ENCODE measurements around the gene ASB10. TPM values are rescaled to one million over a fixed set of nuclear protein-coding genes. Genes with fewer than 3 reads are reported as not detected.
A peak's percentile ranks its signal among the peaks of the same experiment; 100 is the strongest.

The ASB10 gene
- total and polyA plus RNA-seq, 2 of the 13 experiments (the other 11 are each of a cell fraction or from before 2014, with no cell fraction given): not detected

DNA sequence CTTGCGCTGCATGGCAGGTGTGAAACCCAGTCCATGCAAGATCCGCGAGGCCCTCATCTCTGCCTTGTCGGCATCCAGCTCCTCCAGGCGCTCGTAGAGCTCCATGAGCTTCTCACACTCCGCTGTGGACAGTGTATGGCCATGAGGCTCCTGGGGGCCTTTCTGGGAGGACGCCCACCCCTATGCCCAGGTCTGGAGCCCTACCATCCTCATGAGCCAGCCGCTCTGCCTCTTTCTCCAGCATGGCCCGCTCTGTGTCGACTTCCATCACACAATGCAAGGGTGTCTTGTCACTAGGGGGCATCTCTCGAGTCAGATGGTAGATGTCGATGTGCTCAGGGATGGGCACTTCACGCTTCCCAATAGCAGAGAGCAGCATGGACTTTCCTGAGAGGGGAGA, 36.7 kb upstream of the ASB10 start:
- no peak overlapping the region for H3K9ac ChIP-seq (ENCODE audit: insufficient read depth, low read depth, low read length)
- peak; percentile 63; the same call in 1 of the 2 replicates for TF ChIP-seq ZBTB38 (CRISPR knock-in tag; IDR thresholded peaks at IDR 0.05)
- TF ChIP-seq, protein P1, sequence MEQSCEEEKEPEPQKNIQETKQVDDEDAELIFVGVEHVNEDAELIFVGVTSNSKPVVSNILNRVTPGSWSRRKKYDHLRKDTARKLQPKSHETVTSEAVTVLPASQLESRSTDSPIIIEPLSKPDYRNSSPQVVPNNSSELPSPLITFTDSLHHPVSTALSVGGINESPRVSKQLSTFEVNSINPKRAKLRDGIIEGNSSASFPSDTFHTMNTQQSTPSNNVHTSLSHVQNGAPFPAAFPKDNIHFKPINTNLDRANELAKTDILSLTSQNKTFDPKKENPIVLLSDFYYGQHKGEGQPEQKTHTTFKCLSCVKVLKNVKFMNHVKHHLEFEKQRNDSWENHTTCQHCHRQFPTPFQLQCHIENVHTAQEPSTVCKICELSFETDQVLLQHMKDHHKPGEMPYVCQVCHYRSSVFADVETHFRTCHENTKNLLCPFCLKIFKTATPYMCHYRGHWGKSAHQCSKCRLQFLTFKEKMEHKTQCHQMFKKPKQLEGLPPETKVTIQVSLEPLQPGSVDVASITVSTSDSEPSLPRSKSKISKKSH (CRISPR knock-in tag; IDR thresholded peaks at IDR 0.05; ENCODE audit: borderline replicate concordance): no peak
- ATAC-seq (no peak), FAIRE-seq (no peak), DNase-seq (ENCODE audit: low spot score) (no peak)
- intact Hi-C loops (cut with micrococcal nuclease; ENCODE audit: unreplicated experiment) (no loop called here), in situ Hi-C loops (cut with HindIII; ENCODE audit: extremely low pct_ligation_motif_present, low pct_unique_long_range_greater_than_20kb) (no loop called here)
- WGBS (ENCODE audit: low lambda C conversion rate): 98% methylated on average over 9 of the region's 14 CpGs
- H3K27me3 ChIP-seq (ENCODE audit: control insufficient read depth in 1 of 2, insufficient read depth in 2 of 2, low read length in 2 of 2): no peaks in the 10 kb centered on the region
- CTCF ChIA-PET (ENCODE audit: low intra/inter-chr PET ratio, low total read pairs): no interaction called here
- peaks cover 23% of the 10 kb centered on the region for H3K4me1 ChIP-seq (ENCODE audit: insufficient read depth, low read length)
- no peak overlapping the region for H3K4me2 ChIP-seq (ENCODE audit: low read depth, low read length)
- no TSS peak for BruUV-seq (replicated peaks)
- no peak overlapping the region for H2AFZ ChIP-seq (ENCODE audit: low read length)
- H3K4me3 ChIP-seq (replicated peaks in 1 of 3; ENCODE audit: insufficient read depth in 1 of 3, low read depth in 2 of 3, low read length in 3 of 3): no peak overlapping the region
- H3K79me2 ChIP-seq (ENCODE audit: insufficient read depth, low read length): peaks cover 16% of the 10 kb centered on the region
- POLR2A ChIA-PET: no interaction called here
- H3K9me3 ChIP-seq (ENCODE audit: low read length): no peaks in the 10 kb centered on the region
- H4K20me1 ChIP-seq (ENCODE audit: insufficient read depth, low read length): no peaks in the 10 kb centered on the region
- H3K27ac ChIP-seq (ENCODE audit: extremely low read length, insufficient read depth, low read length): no peak overlapping the region
- peaks cover 23 to 52% of the 10 kb centered on the region in 2 experiments; a peak in 4 of 5 replicates for H3K36me3 ChIP-seq (replicated peaks in 1 of 2; ENCODE audit: control insufficient read depth in 1 of 2, insufficient read depth in 2 of 2, low read length in 2 of 2)

DNA sequence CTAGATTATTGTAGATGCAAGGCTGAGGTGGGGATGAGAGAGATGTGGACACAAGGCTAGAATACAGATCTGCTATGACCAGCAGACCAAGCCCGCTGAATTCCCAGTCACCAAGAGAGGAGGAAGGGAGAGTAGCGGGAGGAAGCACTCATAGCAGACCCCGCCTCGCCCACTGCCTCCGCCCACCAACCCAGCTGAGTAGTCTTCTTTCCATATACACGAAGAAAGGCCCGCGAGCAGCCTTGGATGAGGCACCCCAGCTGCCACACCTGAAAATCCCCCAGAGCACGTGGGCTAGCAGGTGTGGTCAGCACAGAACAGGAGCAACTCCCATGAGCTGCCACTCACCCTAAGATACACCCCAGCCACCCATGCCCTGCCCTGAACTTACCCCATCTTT, 31.1 kb upstream of the ASB10 start:
- in situ Hi-C loops (cut with HindIII; ENCODE audit: extremely low pct_ligation_motif_present, low pct_unique_long_range_greater_than_20kb): no loop called here
- WGBS (ENCODE audit: low lambda C conversion rate): 92% methylated on average over 7 of the region's 9 CpGs
- DNase-seq (ENCODE audit: low spot score) (no peak), ATAC-seq (no peak), FAIRE-seq (no peak)
- H3K79me2 ChIP-seq (ENCODE audit: insufficient read depth, low read length): no peaks in the 10 kb centered on the region
- no peaks in the 10 kb centered on the region for H3K9me3 ChIP-seq (ENCODE audit: low read length)
- no peaks in the 10 kb centered on the region for H4K20me1 ChIP-seq (ENCODE audit: insufficient read depth, low read length)
- no TSS peak for BruUV-seq (replicated peaks)
- intact Hi-C loops (cut with micrococcal nuclease; ENCODE audit: unreplicated experiment): no loop called here
- H2AFZ ChIP-seq (ENCODE audit: low read length): no peak overlapping the region
- no peak overlapping the region for H3K4me3 ChIP-seq (replicated peaks in 1 of 3; ENCODE audit: insufficient read depth in 1 of 3, low read depth in 2 of 3, low read length in 3 of 3)
- no peaks in the 10 kb centered on the region for H3K27me3 ChIP-seq (ENCODE audit: control insufficient read depth in 1 of 2, insufficient read depth in 2 of 2, low read length in 2 of 2)
- H3K4me1 ChIP-seq (ENCODE audit: insufficient read depth, low read length): no peaks in the 10 kb centered on the region
- H3K36me3 ChIP-seq (replicated peaks in 1 of 2; ENCODE audit: control insufficient read depth in 1 of 2, insufficient read depth in 2 of 2, low read length in 2 of 2): peaks cover 34 to 82% of the 10 kb centered on the region in 2 experiments; a peak in 4 of 5 replicates
- H3K9ac ChIP-seq (ENCODE audit: insufficient read depth, low read depth, low read length): no peak overlapping the region
- CTCF ChIA-PET (ENCODE audit: low intra/inter-chr PET ratio, low total read pairs): no interaction called here
- no peak overlapping the region for H3K4me2 ChIP-seq (ENCODE audit: low read depth, low read length)
- H3K27ac ChIP-seq (ENCODE audit: extremely low read length, insufficient read depth, low read length): no peak overlapping the region
- POLR2A ChIA-PET: no interaction called here
- TF ChIP-seq ZFYVE20 (CRISPR knock-in tag; IDR thresholded peaks at IDR 0.05; ENCODE audit: borderline replicate concordance, low read depth) (no peak), SKI (IDR thresholded peaks at IDR 0.05; ENCODE audit: partially characterized antibody) (no peak), ZNF350 (CRISPR knock-in tag; IDR thresholded peaks at IDR 0.05; ENCODE audit: borderline replicate concordance, low read depth) (no peak), XRCC5 (optimal IDR thresholded peaks at IDR 0.05; ENCODE audit: low read length) (no peak), GATA4 (IDR thresholded peaks at IDR 0.05; ENCODE audit: borderline replicate concordance, low read depth) (no peak), ZIK1 (CRISPR knock-in tag; IDR thresholded peaks at IDR 0.05; ENCODE audit: borderline replicate concordance, low read depth) (no peak), ZNF10 (CRISPR knock-in tag; IDR thresholded peaks at IDR 0.05; ENCODE audit: borderline replicate concordance, low read depth) (no peak), MAFK (conservative IDR thresholded peaks at IDR 0.05 in 1 of 2, IDR thresholded peaks at IDR 0.05 in 1 of 2; ENCODE audit: low read length in 2 of 2) (no peak)
- TF ChIP-seq, protein P2, sequence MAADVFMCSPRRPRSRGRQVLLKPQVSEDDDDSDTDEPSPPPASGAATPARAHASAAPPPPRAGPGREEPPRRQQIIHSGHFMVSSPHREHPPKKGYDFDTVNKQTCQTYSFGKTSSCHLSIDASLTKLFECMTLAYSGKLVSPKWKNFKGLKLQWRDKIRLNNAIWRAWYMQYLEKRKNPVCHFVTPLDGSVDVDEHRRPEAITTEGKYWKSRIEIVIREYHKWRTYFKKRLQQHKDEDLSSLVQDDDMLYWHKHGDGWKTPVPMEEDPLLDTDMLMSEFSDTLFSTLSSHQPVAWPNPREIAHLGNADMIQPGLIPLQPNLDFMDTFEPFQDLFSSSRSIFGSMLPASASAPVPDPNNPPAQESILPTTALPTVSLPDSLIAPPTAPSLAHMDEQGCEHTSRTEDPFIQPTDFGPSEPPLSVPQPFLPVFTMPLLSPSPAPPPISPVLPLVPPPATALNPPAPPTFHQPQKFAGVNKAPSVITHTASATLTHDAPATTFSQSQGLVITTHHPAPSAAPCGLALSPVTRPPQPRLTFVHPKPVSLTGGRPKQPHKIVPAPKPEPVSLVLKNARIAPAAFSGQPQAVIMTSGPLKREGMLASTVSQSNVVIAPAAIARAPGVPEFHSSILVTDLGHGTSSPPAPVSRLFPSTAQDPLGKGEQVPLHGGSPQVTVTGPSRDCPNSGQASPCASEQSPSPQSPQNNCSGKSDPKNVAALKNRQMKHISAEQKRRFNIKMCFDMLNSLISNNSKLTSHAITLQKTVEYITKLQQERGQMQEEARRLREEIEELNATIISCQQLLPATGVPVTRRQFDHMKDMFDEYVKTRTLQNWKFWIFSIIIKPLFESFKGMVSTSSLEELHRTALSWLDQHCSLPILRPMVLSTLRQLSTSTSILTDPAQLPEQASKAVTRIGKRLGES (CRISPR knock-in tag; IDR thresholded peaks at IDR 0.05; ENCODE audit: borderline replicate concordance): no peak
- TF ChIP-seq, protein P3, sequence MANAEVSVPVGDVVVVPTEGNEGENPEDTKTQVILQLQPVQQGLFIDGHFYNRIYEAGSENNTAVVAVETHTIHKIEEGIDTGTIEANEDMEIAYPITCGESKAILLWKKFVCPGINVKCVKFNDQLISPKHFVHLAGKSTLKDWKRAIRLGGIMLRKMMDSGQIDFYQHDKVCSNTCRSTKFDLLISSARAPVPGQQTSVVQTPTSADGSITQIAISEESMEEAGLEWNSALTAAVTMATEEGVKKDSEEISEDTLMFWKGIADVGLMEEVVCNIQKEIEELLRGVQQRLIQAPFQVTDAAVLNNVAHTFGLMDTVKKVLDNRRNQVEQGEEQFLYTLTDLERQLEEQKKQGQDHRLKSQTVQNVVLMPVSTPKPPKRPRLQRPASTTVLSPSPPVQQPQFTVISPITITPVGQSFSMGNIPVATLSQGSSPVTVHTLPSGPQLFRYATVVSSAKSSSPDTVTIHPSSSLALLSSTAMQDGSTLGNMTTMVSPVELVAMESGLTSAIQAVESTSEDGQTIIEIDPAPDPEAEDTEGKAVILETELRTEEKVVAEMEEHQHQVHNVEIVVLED (CRISPR knock-in tag; IDR thresholded peaks at IDR 0.05; ENCODE audit: borderline replicate concordance): no peak
